Measurements from ENCODE around the gene CWH43. TPM values are rescaled to one million over a fixed set of nuclear protein-coding genes. Genes with fewer than 3 reads are reported as not detected.
"Not testable (repeated sequence)": the region's sequence is repeated elsewhere in the genome, so short reads cannot be mapped to it uniquely, and the experiment has no call there.

The CWH43 gene
- total RNA-seq, result not detected in 2 replicates
- not detected for polyA plus RNA-seq (2012)

- DNase-seq (ENCODE audit: low read depth), result no peak
These were observed at the start of gene CWH43 for GRCh38 chr4:48985976-48986653. CWH43 (plus strand) TSS chr4:48986275; CDS start chr4:48986430, 155 bp downstream.

- DNase-seq (ENCODE audit: low read depth), result no peak
These were observed 49.0 kb upstream of the CWH43 start for GRCh38 chr4:48937033-48937432.

GRCh38 chr4:48938831-48939230 is 47.2 kb upstream of the CWH43 start:
- DNase-seq (ENCODE audit: low read depth), result no peak

- peak; percentile 69 for DNase-seq (ENCODE audit: low read depth)
These were observed 46.3 kb upstream of the CWH43 start for GRCh38 chr4:48939785-48940184.

GRCh38 chr4:48943387-48943786 is 42.7 kb upstream of the CWH43 start:
- DNase-seq (ENCODE audit: low read depth), result no peak

GRCh38 chr4:48944252-48944651 is 41.8 kb upstream of the CWH43 start:
- no peak for DNase-seq (ENCODE audit: low read depth)

GRCh38 chr4:48944756-48945241 is 41.3 kb upstream of the CWH43 start:
- DNase-seq (ENCODE audit: low read depth), result no peak

GRCh38 chr4:48945981-48946380 is 40.1 kb upstream of the CWH43 start:
- DNase-seq (ENCODE audit: low read depth), result no peak

- no peak for DNase-seq (ENCODE audit: low read depth)
These were observed 38.3 kb upstream of the CWH43 start for GRCh38 chr4:48947731-48948130.

- no peak for DNase-seq (ENCODE audit: low read depth)
These were observed 37.0 kb upstream of the CWH43 start for GRCh38 chr4:48949086-48949485.

GRCh38 chr4:48949518-48950219 is 36.4 kb upstream of the CWH43 start:
- peak; percentile 38 for DNase-seq (ENCODE audit: low read depth)

GRCh38 chr4:48954314-48954713 is 31.8 kb upstream of the CWH43 start:
- no peak for DNase-seq (ENCODE audit: low read depth)

GRCh38 chr4:48957366-48957765 is 28.7 kb upstream of the CWH43 start:
- not testable (repeated sequence) for DNase-seq (ENCODE audit: low read depth)

- no peak for DNase-seq (ENCODE audit: low read depth)
These were observed 27.5 kb upstream of the CWH43 start for GRCh38 chr4:48958582-48958981.

- DNase-seq (ENCODE audit: low read depth), result no peak
These were observed 25.0 kb upstream of the CWH43 start for GRCh38 chr4:48960988-48961635.

- DNase-seq (ENCODE audit: low read depth), result no peak
These were observed 23.4 kb upstream of the CWH43 start for GRCh38 chr4:48962636-48963035.

- DNase-seq (ENCODE audit: low read depth), result peak; percentile 89
These were observed 22.9 kb upstream of the CWH43 start for GRCh38 chr4:48963042-48963679.

- DNase-seq (ENCODE audit: low read depth), result peak; percentile 42
These were observed 19.0 kb upstream of the CWH43 start for GRCh38 chr4:48967101-48967500.

GRCh38 chr4:48967631-48968030 is 18.4 kb upstream of the CWH43 start:
- peak; percentile 32 for DNase-seq (ENCODE audit: low read depth)

GRCh38 chr4:48968814-48969213 is 17.3 kb upstream of the CWH43 start:
- no peak for DNase-seq (ENCODE audit: low read depth)

- DNase-seq (ENCODE audit: low read depth), result peak; percentile 73
These were observed 15.6 kb upstream of the CWH43 start for GRCh38 chr4:48970471-48970921.
